Calu3 (cell line): Measurements from ENCODE around the gene TNK2. TPM values are rescaled to one million over a fixed set of nuclear protein-coding genes. Genes with fewer than 3 reads are reported as not detected.

Experiments
- BruUV-seq: library from RNA; stranded (reverse); fragments of 400-500 nt; replicated peaks from 2 replicates; lab custom pipeline; 2021; lab: Mats Ljungman, UMichigan
- CTCF ChIA-PET: fragments of 300-600 bp; sonication (Branson Sonifier 250); formaldehyde crosslinking; loops from one replicate; lab custom pipeline; 2022; ENCODE audit warnings: antibody characterized with exemption; lab: Charles Lee
- DNase-seq: peaks from one replicate; pipeline ENCODE4 v3.0.0; 2022
- H3K27ac Mint-ChIP-seq: one replicate; pipeline ENCODE4 v1.8.0; 2022; ENCODE audit warnings: mixed read lengths; ENCODE audit not compliant: unreplicated experiment
- H3K27me3 Mint-ChIP-seq: one replicate; pipeline ENCODE4 v1.8.0; 2022; ENCODE audit warnings: mixed read lengths; ENCODE audit not compliant: unreplicated experiment
- H3K36me3 Mint-ChIP-seq: one replicate; pipeline ENCODE4 v1.8.0; 2022; ENCODE audit warnings: mild to moderate bottlenecking, moderate library complexity, mixed read lengths; ENCODE audit not compliant: insufficient read depth, unreplicated experiment
- H3K4me1 Mint-ChIP-seq: one replicate; pipeline ENCODE4 v1.8.0; 2022; ENCODE audit warnings: mild to moderate bottlenecking, low read depth, mixed read lengths; ENCODE audit not compliant: unreplicated experiment
- H3K4me3 Mint-ChIP-seq: one replicate; pipeline ENCODE4 v1.8.0; 2022; ENCODE audit warnings: mild to moderate bottlenecking, low read depth, moderate library complexity, mixed read lengths; ENCODE audit not compliant: unreplicated experiment
- H3K9me3 Mint-ChIP-seq: one replicate; pipeline ENCODE4 v1.8.0; 2022; ENCODE audit warnings: low read depth, mixed read lengths; ENCODE audit not compliant: unreplicated experiment
- CTCF ChIP-seq: fragments of 200-600 bp; IDR thresholded peaks from one replicate; pipeline ENCODE4 v1.8.0; 2022; ENCODE audit warnings: antibody characterized with exemption; ENCODE audit not compliant: unreplicated experiment
- intact Hi-C: fragments of 100-400 bp; cut with micrococcal nuclease; formaldehyde crosslinking; loops from one replicate; pipeline ENCODE4 v1.10.0; 2022; ENCODE audit not compliant: unreplicated experiment
- total RNA-seq: library from RNA; stranded (reverse); gene quantifications from 2 replicates; pipeline ENCODE4 v1.2.3, GENCODE V29; 2022

The TNK2 gene
- total RNA-seq, 1 experiment from 2014 or later = 50.4 TPM

- no peaks in the 10 kb centered on the region for H3K9me3 Mint-ChIP-seq
- peaks cover 14% of the 10 kb centered on the region for H3K4me1 Mint-ChIP-seq
- peak; percentile 32 for TF ChIP-seq CTCF
- intact Hi-C loops = loop anchor here (1.0 to 10.0 kb wide), 4 partner anchors 111 to 297 kb away; no protein-coding TSS in a partner anchor
- peaks cover 18% of the 10 kb centered on the region for H3K27me3 Mint-ChIP-seq
- CTCF ChIA-PET = interaction anchor here (0.6 to 1.3 kb wide), 4 partner anchors 39 to 297 kb away, joined by 3 to 9 read pairs (median 3); no protein-coding TSS in a partner anchor
- DNase-seq = peak; percentile 52
- H3K4me3 Mint-ChIP-seq = no peak overlapping the region
- no peak overlapping the region for H3K27ac Mint-ChIP-seq
- H3K36me3 Mint-ChIP-seq = no peaks in the 10 kb centered on the region
- no TSS peak for BruUV-seq
Measured at GRCh38 chr3:195855471-195856409, 52.6 kb downstream of the TNK2 start.

- Mint-ChIP-seq H3K27me3 (peaks cover 10% of the 10 kb centered on the region), H3K27ac (no peak overlapping the region), H3K4me1 (peaks cover 16% of the 10 kb centered on the region), H3K36me3 (no peaks in the 10 kb centered on the region), H3K9me3 (no peaks in the 10 kb centered on the region), H3K4me3 (no peak overlapping the region)
- no peak for TF ChIP-seq CTCF
- DNase-seq = no peak
- BruUV-seq = no TSS peak
- intact Hi-C loops = loop anchor here (10.0 kb wide), 3 partner anchors 110 to 200 kb away; no protein-coding TSS in a partner anchor
- CTCF ChIA-PET = no interaction called here
Measured at GRCh38 chr3:195854628-195855294, 53.6 kb downstream of the TNK2 start.

- no peak for TF ChIP-seq CTCF
- H3K4me1 Mint-ChIP-seq = peaks cover 12% of the 10 kb centered on the region
- CTCF ChIA-PET = no interaction called here
- peaks cover 2% of the 10 kb centered on the region for H3K27me3 Mint-ChIP-seq
- H3K27ac Mint-ChIP-seq = no peak overlapping the region
- no TSS peak for BruUV-seq
- H3K9me3 Mint-ChIP-seq = no peaks in the 10 kb centered on the region
- no peak overlapping the region for H3K4me3 Mint-ChIP-seq
- H3K36me3 Mint-ChIP-seq = no peaks in the 10 kb centered on the region
- intact Hi-C loops = loop anchor here (10.0 kb wide), 3 partner anchors 109 to 199 kb away; no protein-coding TSS in a partner anchor
- DNase-seq = no peak
Measured at GRCh38 chr3:195853996-195854395, 54.4 kb downstream of the TNK2 start.

- CTCF ChIA-PET = no interaction called here
- Mint-ChIP-seq H3K4me1 (peaks cover 22% of the 10 kb centered on the region), H3K27ac (no peak overlapping the region), H3K4me3 (no peak overlapping the region), H3K27me3 (no peaks in the 10 kb centered on the region), H3K36me3 (no peaks in the 10 kb centered on the region), H3K9me3 (no peaks in the 10 kb centered on the region)
- BruUV-seq = no TSS peak
- intact Hi-C loops = loop anchor here (10.0 kb wide), 3 partner anchors 108 to 198 kb away; no protein-coding TSS in a partner anchor
- DNase-seq = no peak
- no peak for TF ChIP-seq CTCF
Measured at GRCh38 chr3:195853036-195853435, 55.3 kb downstream of the TNK2 start.
